K562 (cell line): Measurements from ENCODE around the gene DAP. TPM values are rescaled to one million over a fixed set of nuclear protein-coding genes. Genes with fewer than 3 reads are reported as not detected.

Experiments used
- ATAC-seq: fragments of 200-7000 bp; cut with Tn5 transposase; 3 replicates; pipeline ENCODE4 v1.9.1; 2020; ENCODE audit warnings: moderate library complexity
- BruUV-seq: library from RNA; stranded (reverse); fragments of 400-500 nt; replicated peaks from 2 replicates; lab custom pipeline; 2021; lab: Mats Ljungman, UMichigan
- CTCF ChIA-PET: fragments of 300-600 bp; formaldehyde crosslinking; extraction: SDS; loops from one replicate; lab custom pipeline; 2021; ENCODE audit warnings: low intra/inter-chr PET ratio; lab: Yijun Ruan, JAX
- POLR2A ChIA-PET: fragments of 300-600, 350-650 bp; sonication (Branson Sonifier 250); formaldehyde crosslinking; extraction: SDS; loops from one replicate; lab custom pipeline; 2021; ENCODE audit warnings: antibody characterized with exemption, inconsistent platforms; lab: Yijun Ruan, JAX
- DNase-seq, 4 experiments: peaks; one replicate each; pipeline versions ENCODE4 v3.0.0 to v3.0.0-alpha.2; 2011 to 2018; ENCODE audit warnings: low spot score in 3 of 4, mixed read lengths in 3 of 4; ENCODE audit errors: extremely low read depth in 1 of 4
- FAIRE-seq: peaks from 2 replicates; lab custom pipeline; 2011; peaks lifted over from hg19 to GRCh38; lab: Jason Lieb, UNC
- H2AFZ ChIP-seq: 2 replicates; pipeline ENCODE4 v1.6.0; 2011; ENCODE audit warnings: low read depth, low read length, control low read depth, inconsistent platforms
- H3K27ac ChIP-seq: fragments of 200-600 bp; 3 replicates; pipeline ENCODE4 v1.8.0; 2011; ENCODE audit warnings: low read depth, mild to moderate bottlenecking, control low read depth, inconsistent platforms, low read length, moderate library complexity, mixed read lengths; ENCODE audit errors: extremely low read depth
- H3K27me3 ChIP-seq, 2 experiments: fragments of 300-600 bp in 1 of 2; 2 replicates in 1 of 2; 3 replicates in 1 of 2; pipeline versions ENCODE4 v1.6.0 to v1.8.0; 2011; ENCODE audit warnings: inconsistent platforms in 2 of 2, low read length in 2 of 2, mild to moderate bottlenecking in 1 of 2, mixed read lengths in 1 of 2, moderate library complexity in 1 of 2; ENCODE audit not compliant: control insufficient read depth in 2 of 2, insufficient read depth in 2 of 2
- H3K36me3 ChIP-seq: fragments of 300-600 bp; 3 replicates; pipeline ENCODE4 v1.8.0; 2011; ENCODE audit warnings: mild to moderate bottlenecking, low read length, inconsistent platforms; ENCODE audit not compliant: control insufficient read depth, insufficient read depth
- H3K4me1 ChIP-seq, 2 experiments: fragments of 200-600 bp in 1 of 2; replicated peaks in 1 of 2; 2 replicates in 1 of 2; 3 replicates in 1 of 2; pipeline versions ENCODE4 v1.5.1 to v1.8.0; 2011; ENCODE audit warnings: inconsistent platforms in 2 of 2, low read length in 2 of 2, mild to moderate bottlenecking in 1 of 2, mixed read lengths in 1 of 2, moderate library complexity in 1 of 2; ENCODE audit not compliant: control insufficient read depth in 2 of 2, insufficient read depth in 2 of 2
- H3K4me2 ChIP-seq: 2 replicates; pipeline ENCODE4 v1.6.1; 2011; ENCODE audit warnings: low read length, control low read depth, inconsistent platforms, mixed read lengths; ENCODE audit not compliant: insufficient read depth
- H3K4me3 ChIP-seq: fragments of 200-600 bp; sonication (generic), shearing (Covaris generic); 2 replicates; pipeline ENCODE4 v1.5.1; 2016; ENCODE audit warnings: control low read depth, inconsistent platforms
- H3K79me2 ChIP-seq: fragments of 200-600 bp; 3 replicates; pipeline ENCODE4 v1.8.0; 2011; ENCODE audit warnings: low read length, inconsistent platforms; ENCODE audit not compliant: control insufficient read depth, insufficient read depth
- H3K9ac ChIP-seq, 2 experiments: 2 replicates each; pipeline versions ENCODE4 v1.6.0 to v1.6.1; 2011; ENCODE audit warnings: low read depth in 2 of 2, low read length in 2 of 2, control low read depth in 1 of 2, inconsistent platforms in 1 of 2, mild to moderate bottlenecking in 1 of 2, mixed read lengths in 1 of 2; ENCODE audit not compliant: insufficient read depth in 1 of 2
- H3K9me1 ChIP-seq: one replicate; pipeline ENCODE4 v1.6.0; 2011; ENCODE audit warnings: inconsistent platforms, mild to moderate bottlenecking, low read length, moderate library complexity; ENCODE audit not compliant: control insufficient read depth, insufficient read depth
- H3K9me3 ChIP-seq: replicated peaks from 2 replicates; pipeline ENCODE4 v1.5.1; 2011; ENCODE audit warnings: low read depth, low read length, inconsistent platforms; ENCODE audit not compliant: control insufficient read depth, insufficient read depth
- H4K20me1 ChIP-seq: replicated peaks from 2 replicates; pipeline ENCODE4 v1.6.1; 2011; ENCODE audit warnings: low read length, inconsistent platforms, mixed read lengths; ENCODE audit not compliant: control insufficient read depth, insufficient read depth
- ZBTB40 ChIP-seq, 2 experiments: fragments of 450-650 bp in 1 of 2; sonication (generic) in 1 of 2; formaldehyde crosslinking in 1 of 2; IDR thresholded peaks; 2 replicates each; pipeline versions ENCODE4 v1.7.1 to v1.9.0; 2016 to 2022; ENCODE audit warnings: inconsistent platforms in 1 of 2, mild to moderate bottlenecking in 1 of 2, missing genetic modification reagents in 1 of 2
- ZNF277 ChIP-seq: fragments of 250-450 bp; sonication (Bioruptor Pico); IDR thresholded peaks from 2 replicates; pipeline ENCODE4 v1.8.0; 2022; ENCODE audit warnings: inconsistent platforms, mild to moderate bottlenecking, moderate library complexity, borderline replicate concordance
- WGBS: fragments of 100-300 bp; shearing (Covaris generic); methylation state at CpG from one replicate; pipeline ENCODE4 v1.1.6; 2016; ENCODE audit warnings: low coverage, mixed read lengths; ENCODE audit not compliant: insufficient coverage; ENCODE audit errors: missing lambda C conversion rate; 5-methylcytosine and 5-hydroxymethylcytosine counted together
- in situ Hi-C: fragments of 300-500 bp; cut with MboI; formaldehyde crosslinking; loops from 4 replicates; pipeline ENCODE4 v1.15.0; 2018; ENCODE audit warnings: inconsistent platforms, mixed read lengths
- intact Hi-C: fragments of 100-400 bp; cut with micrococcal nuclease; formaldehyde crosslinking; loops from 2 replicates; pipeline ENCODE4 v1.14.2; 2022
- polyA plus RNA-seq, 8 experiments: library from polyadenylated mRNA; depleted of rRNA in 4 of 8; stranded (reverse) in 5 of 8; unstranded in 3 of 8; fragments of >200 nt; fragmentation: Nextera tagmentation in 2 of 8; fragmentation: Illumina TruSeq in 1 of 8; extraction: Ambion mirVana in 2 of 8; extraction: Trizol in 1 of 8; gene quantifications; 2 replicates each; pipeline versions ENCODE4 v1.2.1 to v1.2.3, GENCODE V29; 2011 to 2014; ENCODE audit warnings: inconsistent platforms in 1 of 8, missing spikeins in 1 of 8
- total RNA-seq, 7 experiments: library from RNA; depleted of rRNA in 6 of 7; stranded (reverse); fragments of >200 nt in 6 of 7; fragmentation: Illumina TruSeq in 2 of 7; extraction: Trizol in 2 of 7; gene quantifications; 2 replicates each; pipeline versions ENCODE4 v1.2.1 to v1.2.3, GENCODE V29; 2011 to 2021; ENCODE audit warnings: low replicate concordance in 1 of 7
- TF ChIP-seq, protein P1 (sequence below), 2 experiments: IDR thresholded peaks in 1 of 2; conservative IDR thresholded peaks in 1 of 2; 2 replicates each; pipeline ENCODE4 v1.6.1; 2016; ENCODE audit warnings: low read depth in 2 of 2, mild to moderate bottlenecking in 1 of 2, missing compliant biosample characterization in 1 of 2, missing genetic modification characterization in 1 of 2, moderate library complexity in 1 of 2

DAP gene
- total and polyA plus RNA-seq, 9 of the 15 experiments (the other 6 are each of a cell fraction or from before 2014, with no cell fraction given), result 14.1 to 151 (median 34.5) TPM

DNA sequence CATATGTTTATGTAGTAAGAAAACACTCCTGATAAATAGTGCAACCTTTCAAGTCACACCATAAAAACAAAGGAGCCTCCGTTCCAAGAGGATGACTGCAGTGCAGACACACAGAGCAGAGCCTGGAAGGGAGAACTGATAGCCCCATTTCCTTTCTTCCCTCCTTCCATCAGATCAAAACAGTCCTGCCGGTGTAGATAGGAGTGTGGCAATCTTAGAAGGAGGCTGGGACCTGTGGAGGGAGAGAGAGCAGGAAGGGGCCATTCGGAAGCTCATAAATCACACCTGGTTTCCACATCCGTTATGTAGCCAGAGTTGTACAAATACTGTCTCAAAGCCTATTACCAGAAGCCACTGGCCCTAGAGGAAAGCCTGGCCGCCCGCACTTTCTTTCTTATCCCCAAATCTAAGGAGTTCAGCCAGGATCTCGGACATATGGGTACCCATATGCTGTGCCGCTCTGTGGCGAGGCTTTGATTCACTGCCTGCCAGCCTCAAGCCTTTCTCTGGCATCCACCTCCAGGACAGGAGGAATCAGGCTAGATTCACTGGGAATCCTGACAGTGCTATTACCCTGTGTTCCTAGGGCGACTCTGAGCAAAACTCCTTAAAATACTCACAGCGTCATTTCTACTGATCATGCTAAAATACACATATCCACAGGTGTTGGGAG is 26.9 kb downstream of the DAP start:
- H3K36me3 ChIP-seq, result peaks cover 56% of the 10 kb centered on the region
- H3K9me1 ChIP-seq, result no peaks in the 10 kb centered on the region
- H3K27me3 ChIP-seq, result no peaks in the 10 kb centered on the region
- H3K4me3 ChIP-seq, result no peak overlapping the region
- H3K9me3 ChIP-seq, result no peaks in the 10 kb centered on the region
- H3K4me1 ChIP-seq, result peaks cover 23 to 55% of the 10 kb centered on the region in 2 experiments
- no TSS peak for BruUV-seq
- H3K27ac ChIP-seq, result peak overlapping the region; percentile 82
- CTCF ChIA-PET, result interaction anchor here (0.6 kb wide), 1 partner anchor 39 kb away, joined by 3 read pairs; no protein-coding TSS in a partner anchor
- H3K79me2 ChIP-seq, result peaks cover 54% of the 10 kb centered on the region
- peak overlapping the region; percentile 3 to 54; a peak in 3 of 4 replicates for H3K9ac ChIP-seq
- DNase-seq, result peak; percentile 69 to 95 (median 80)
- peak overlapping the region; percentile 64 for H3K4me2 ChIP-seq
- H4K20me1 ChIP-seq, result no peaks in the 10 kb centered on the region
- H2AFZ ChIP-seq, result no peak overlapping the region
- POLR2A ChIA-PET, result interaction anchor here (1.0 to 3.1 kb wide), 6 partner anchors 9 to 90 kb away, joined by 3 to 21 read pairs (median 6); partner anchors contain the start of gene DAP
- intact Hi-C loops, result loop anchor here (2.0 kb wide), 2 partner anchors 27 to 31 kb away; partner anchors contain the start of gene DAP
- peak; percentile 90 for ATAC-seq
- WGBS, result 5% methylated on average over 11 of the region's 11 CpGs
- in situ Hi-C loops, result no loop called here
- peak; percentile 96 for FAIRE-seq
- peak; percentile 57; the same call in 1 of the 2 replicates for TF ChIP-seq ZBTB40 (IDR thresholded peaks at IDR 0.05)
- TF ChIP-seq ZBTB40 (CRISPR knock-in tag; IDR thresholded peaks at IDR 0.05), result no peak
- TF ChIP-seq ZNF277 (CRISPR knock-in tag), result no peak
- TF ChIP-seq, protein P1, sequence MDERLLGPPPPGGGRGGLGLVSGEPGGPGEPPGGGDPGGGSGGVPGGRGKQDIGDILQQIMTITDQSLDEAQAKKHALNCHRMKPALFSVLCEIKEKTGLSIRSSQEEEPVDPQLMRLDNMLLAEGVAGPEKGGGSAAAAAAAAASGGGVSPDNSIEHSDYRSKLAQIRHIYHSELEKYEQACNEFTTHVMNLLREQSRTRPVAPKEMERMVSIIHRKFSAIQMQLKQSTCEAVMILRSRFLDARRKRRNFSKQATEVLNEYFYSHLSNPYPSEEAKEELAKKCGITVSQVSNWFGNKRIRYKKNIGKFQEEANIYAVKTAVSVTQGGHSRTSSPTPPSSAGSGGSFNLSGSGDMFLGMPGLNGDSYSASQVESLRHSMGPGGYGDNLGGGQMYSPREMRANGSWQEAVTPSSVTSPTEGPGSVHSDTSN (CRISPR knock-in tag; IDR thresholded peaks at IDR 0.05; ENCODE audit: low read depth), result peak; percentile 56
- TF ChIP-seq, protein P1 (tag; conservative IDR thresholded peaks at IDR 0.05; ENCODE audit: low read depth), result peak; percentile 96
